ENCODE data around the gene ZNF691. TPM values are rescaled to one million over a fixed set of nuclear protein-coding genes. Genes with fewer than 3 reads are reported as not detected.
"Not testable (repeated sequence)": the region's sequence is repeated elsewhere in the genome, so short reads cannot be mapped to it uniquely, and the experiment has no call there.

Gene ZNF691
- total RNA-seq, 4 donors from 2014 or later = 7.1 to 25.5 (median 9.8) TPM

- in situ Hi-C loops (cut with MboI; ENCODE audit: low sequenced_read_pairs in 4 of 4) = no loop called here
- Histone ChIP-seq H3K27ac (no peak overlapping the region), H3K9me3 (no peaks in the 10 kb centered on the region), H3K36me3 (no peaks in the 10 kb centered on the region), H3K4me1 (no peaks in the 10 kb centered on the region), H3K27me3 (no peaks in the 10 kb centered on the region), H3K4me3 (no peak overlapping the region)
- intact Hi-C loops (cut with DNase I; ENCODE audit: low total_unique reads) = no loop called here
- TF ChIP-seq CTCF (IDR thresholded peaks at IDR 0.05 in 4 of 5, conservative IDR thresholded peaks at IDR 0.05 in 1 of 5) (no peak), POLR2A (IDR thresholded peaks at IDR 0.05) (no peak)
- no peak for ATAC-seq
- no peak for DNase-seq
Observed at GRCh38 chr1:42891465-42892138, 45.2 kb downstream of the ZNF691 start.

GRCh38 chr1:42899960-42900359 lies 53.5 kb downstream of the ZNF691 start:
- not testable (repeated sequence) for DNase-seq, ATAC-seq

More at GRCh38 chr1:42899960-42900359, 53.5 kb downstream of the ZNF691 start:
- H3K36me3 ChIP-seq; H3K27ac ChIP-seq; intact Hi-C loops (cut with DNase I; ENCODE audit: low total_unique reads); in situ Hi-C loops (cut with MboI; ENCODE audit: low sequenced_read_pairs in 4 of 4); H3K9me3 ChIP-seq; H3K4me1 ChIP-seq; H3K4me3 ChIP-seq; H3K27me3 ChIP-seq: not testable (repeated sequence)

Other genes with a start within 250 kb of the ZNF691 start
- 10 to 100 TPM in 1 of 4 donors, 1 to 10 TPM in 3; 6.1 to 13.6 (median 7.1) TPM for gene PPIH, start 188.2 kb upstream of the ZNF691 start, total RNA-seq
- gene YBX1, start 164.2 kb upstream of the ZNF691 start, total RNA-seq = 1,000 to 10,000 TPM in 2 of 4 donors, 100 to 1,000 TPM in 2; 861 to 1,251 (median 1,022) TPM
- gene CLDN19, start 106.4 kb upstream of the ZNF691 start, total RNA-seq = under 1 TPM in 2 of 4 donors, not detected in 2; 0.20 to 0.59 TPM
- gene P3H1, start 79.6 kb upstream of the ZNF691 start, total RNA-seq = 1 to 10 TPM; 3.0 to 7.0 (median 5.6) TPM
- 10 to 100 TPM in 1 of 4 donors, 1 to 10 TPM in 3; 2.8 to 14.7 (median 5.4) TPM for gene C1orf50, start 79.4 kb upstream of the ZNF691 start, total RNA-seq
- gene TMEM269, start 61.6 kb upstream of the ZNF691 start, total RNA-seq = under 1 TPM in 2 of 4 donors, not detected in 2; 0.19 to 0.25 TPM
- 1 to 10 TPM; 1.4 to 6.5 (median 3.9) TPM for gene ERMAP, start 29.5 kb upstream of the ZNF691 start, total RNA-seq
- 10 to 100 TPM; 15.5 to 26.4 (median 24.9) TPM for gene SVBP, start 29.2 kb upstream of the ZNF691 start, total RNA-seq
- 10 to 100 TPM in 2 of 4 donors, 1 to 10 TPM in 2; 6.3 to 16.1 (median 9.4) TPM for gene SLC2A1, start 112.3 kb downstream of the ZNF691 start, total RNA-seq

Data from gastrocnemius medialis (tissue), 4 donors.